Activated CD4-positive, alpha-beta T cell treated with anti-CD3 and anti-CD28 coated beads, Interleukin-2, amount 10 ng/mL, durations not matched to agents 24 days and 14 days (primary cell): ENCODE measurements around the gene UTP18. TPM values are rescaled to one million over a fixed set of nuclear protein-coding genes. Genes with fewer than 3 reads are reported as not detected.
"Not testable (repeated sequence)": the region's sequence is repeated elsewhere in the genome, so short reads cannot be mapped to it uniquely, and the experiment has no call there.

Source experiments
- DNase-seq: peaks from one replicate; pipeline ENCODE4 v3.0.0; 2022
- H3K27ac Mint-ChIP-seq: one replicate; pipeline ENCODE4 v1.8.0; 2022; ENCODE audit warnings: mild to moderate bottlenecking, mixed read lengths
- H3K27me3 Mint-ChIP-seq: one replicate; pipeline ENCODE4 v1.8.0; 2022; ENCODE audit warnings: mixed read lengths
- H3K36me3 Mint-ChIP-seq: one replicate; pipeline ENCODE4 v1.8.0; 2022; ENCODE audit warnings: low read depth, mild to moderate bottlenecking, mixed read lengths
- H3K4me1 Mint-ChIP-seq: one replicate; pipeline ENCODE4 v1.8.0; 2021; ENCODE audit warnings: mixed read lengths
- H3K4me3 Mint-ChIP-seq: one replicate; pipeline ENCODE4 v1.8.0; 2022; ENCODE audit warnings: mild to moderate bottlenecking, moderate library complexity, mixed read lengths
- H3K9me3 Mint-ChIP-seq: one replicate; pipeline ENCODE4 v1.8.0; 2021; ENCODE audit warnings: mixed read lengths
- intact Hi-C: fragments of 100-400 bp; cut with micrococcal nuclease; formaldehyde crosslinking; loops from one replicate; pipeline ENCODE4 v1.15.1; 2023
- total RNA-seq: library from RNA; stranded (reverse); gene quantifications from 2 replicates; pipeline ENCODE4 v1.2.3, GENCODE V29; 2022

Gene UTP18
- total RNA-seq, 1 donor from 2014 or later, result 79.9 TPM

GRCh38 chr17:51330861-51331503 lies 70.6 kb downstream of the UTP18 start:
- DNase-seq, H3K9me3 Mint-ChIP-seq, H3K36me3 Mint-ChIP-seq, H3K4me3 Mint-ChIP-seq, intact Hi-C loops, H3K27ac Mint-ChIP-seq, H3K4me1 Mint-ChIP-seq: not testable (repeated sequence)
- peaks cover 11% of the 10 kb centered on the region for H3K27me3 Mint-ChIP-seq

- peaks cover 6% of the 10 kb centered on the region for H3K27me3 Mint-ChIP-seq
- DNase-seq, result no peak
- no peak overlapping the region for H3K4me3 Mint-ChIP-seq
- no peaks in the 10 kb centered on the region for H3K9me3 Mint-ChIP-seq
- no peaks in the 10 kb centered on the region for H3K36me3 Mint-ChIP-seq
- H3K4me1 Mint-ChIP-seq, result no peaks in the 10 kb centered on the region
- intact Hi-C loops, result no loop called here
- no peak overlapping the region for H3K27ac Mint-ChIP-seq
These were observed 74.8 kb downstream of the UTP18 start for GRCh38 chr17:51335006-51335590.

DNA sequence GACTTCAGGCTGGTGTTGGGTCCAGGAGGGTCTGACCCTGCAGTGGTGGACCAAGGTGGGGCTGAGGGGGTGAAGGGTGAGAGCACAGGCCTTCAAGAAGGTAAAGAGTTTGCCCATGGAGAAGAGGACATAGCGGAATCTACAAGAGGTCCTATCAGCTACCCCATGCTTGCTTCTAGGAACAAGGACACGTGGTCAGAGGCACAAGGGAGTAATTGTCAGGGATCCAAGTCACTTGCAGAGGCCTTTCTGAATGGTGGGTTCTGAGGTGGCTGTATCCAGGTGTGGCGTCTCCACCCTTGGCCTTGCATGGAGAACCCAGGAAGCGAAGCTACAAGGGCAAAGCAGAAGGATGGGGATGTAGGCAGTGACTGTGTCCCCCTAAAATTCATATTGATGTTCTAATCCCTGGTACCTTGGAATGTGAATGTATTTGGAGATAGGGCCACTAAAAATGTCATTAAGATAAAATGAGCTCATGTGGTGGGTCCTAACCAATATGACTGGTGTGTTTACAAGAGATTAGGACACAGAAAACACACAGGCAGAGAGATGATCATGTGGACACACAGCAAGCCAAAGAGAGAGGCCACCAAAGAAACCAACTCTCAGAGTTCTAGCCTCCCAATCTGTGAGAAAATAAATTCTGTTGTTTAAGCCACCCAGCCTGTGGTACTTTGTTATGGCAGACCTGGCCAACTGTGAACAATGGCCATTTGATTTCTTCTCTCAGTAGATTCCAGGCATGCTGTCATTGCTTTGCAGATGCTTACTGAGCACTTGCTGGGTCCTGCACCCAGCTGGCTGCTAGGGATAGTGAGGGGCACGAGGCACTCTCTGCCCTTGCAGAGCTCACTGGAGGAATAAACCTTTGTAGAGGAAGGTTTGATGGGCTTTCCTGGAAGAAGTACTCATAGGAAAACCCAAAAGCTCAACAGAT lies 75.8 kb downstream of the UTP18 start:
- no peak for DNase-seq
- H3K27ac Mint-ChIP-seq, result no peak overlapping the region
- no peaks in the 10 kb centered on the region for H3K9me3 Mint-ChIP-seq
- no peak overlapping the region for H3K4me3 Mint-ChIP-seq
- H3K27me3 Mint-ChIP-seq, result peaks cover 9% of the 10 kb centered on the region
- intact Hi-C loops, result no loop called here
- H3K36me3 Mint-ChIP-seq, result no peaks in the 10 kb centered on the region
- H3K4me1 Mint-ChIP-seq, result no peaks in the 10 kb centered on the region

DNA sequence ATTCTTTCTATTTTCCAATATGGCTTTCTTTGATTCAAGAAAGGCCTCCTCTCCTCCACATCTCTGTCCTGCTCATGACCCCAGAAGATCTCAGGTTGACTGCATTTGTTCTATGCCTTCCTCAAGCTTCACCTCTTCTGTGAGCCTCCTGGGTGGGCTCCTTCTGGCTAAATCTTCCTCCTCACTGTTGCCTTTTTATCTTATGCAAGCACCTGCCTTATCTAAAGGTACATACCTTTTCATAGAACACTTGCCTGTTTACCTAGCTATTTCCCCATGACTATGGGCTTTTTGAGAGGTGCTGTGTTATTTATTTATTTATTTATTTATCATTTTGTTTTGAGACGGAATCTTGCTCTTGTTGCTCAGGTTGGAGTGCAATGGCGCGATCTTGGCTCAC lies 81.1 kb downstream of the UTP18 start:
- H3K4me1 Mint-ChIP-seq, result no peaks in the 10 kb centered on the region
- intact Hi-C loops, result no loop called here

GRCh38 chr17:51342257-51342656 lies 81.9 kb downstream of the UTP18 start:
- Mint-ChIP-seq H3K9me3 (no peaks in the 10 kb centered on the region), H3K27ac (no peak overlapping the region), H3K27me3 (peaks cover 17% of the 10 kb centered on the region), H3K4me3 (no peak overlapping the region), H3K4me1 (no peaks in the 10 kb centered on the region), H3K36me3 (no peaks in the 10 kb centered on the region)
- intact Hi-C loops, result no loop called here
- no peak for DNase-seq

More for the DNA sequence above, 81.1 kb downstream of the UTP18 start:
- no peak for DNase-seq
- no peak overlapping the region for H3K27ac Mint-ChIP-seq
- H3K27me3 Mint-ChIP-seq, result peaks cover 15% of the 10 kb centered on the region
- H3K36me3 Mint-ChIP-seq, result no peaks in the 10 kb centered on the region
- H3K4me3 Mint-ChIP-seq, result no peak overlapping the region
- H3K9me3 Mint-ChIP-seq, result no peaks in the 10 kb centered on the region

DNA sequence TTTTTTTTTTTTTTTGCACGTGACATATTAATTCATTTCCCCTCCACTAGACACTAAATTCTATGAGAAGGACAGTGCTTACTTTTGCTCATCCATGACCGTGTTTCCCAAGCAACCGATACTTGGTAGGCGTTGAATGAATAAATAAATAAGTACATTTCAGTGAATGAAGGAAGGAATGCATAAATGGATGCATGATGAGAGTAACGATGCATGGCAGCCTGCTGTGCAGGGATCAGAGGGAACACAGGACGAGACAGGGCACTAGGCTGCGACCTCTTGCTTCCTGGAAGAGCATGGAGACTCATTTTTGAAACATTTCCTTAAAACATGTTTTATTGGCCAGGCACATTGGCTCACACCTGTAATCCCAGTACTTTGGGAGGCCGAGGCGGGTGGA lies 84.2 kb downstream of the UTP18 start:
- H3K36me3 Mint-ChIP-seq, result no peaks in the 10 kb centered on the region
- intact Hi-C loops, result no loop called here
- no peaks in the 10 kb centered on the region for H3K4me1 Mint-ChIP-seq
- peaks cover 16% of the 10 kb centered on the region for H3K27me3 Mint-ChIP-seq
- no peak overlapping the region for H3K4me3 Mint-ChIP-seq
- no peaks in the 10 kb centered on the region for H3K9me3 Mint-ChIP-seq
- no peak for DNase-seq
- H3K27ac Mint-ChIP-seq, result no peak overlapping the region

DNA sequence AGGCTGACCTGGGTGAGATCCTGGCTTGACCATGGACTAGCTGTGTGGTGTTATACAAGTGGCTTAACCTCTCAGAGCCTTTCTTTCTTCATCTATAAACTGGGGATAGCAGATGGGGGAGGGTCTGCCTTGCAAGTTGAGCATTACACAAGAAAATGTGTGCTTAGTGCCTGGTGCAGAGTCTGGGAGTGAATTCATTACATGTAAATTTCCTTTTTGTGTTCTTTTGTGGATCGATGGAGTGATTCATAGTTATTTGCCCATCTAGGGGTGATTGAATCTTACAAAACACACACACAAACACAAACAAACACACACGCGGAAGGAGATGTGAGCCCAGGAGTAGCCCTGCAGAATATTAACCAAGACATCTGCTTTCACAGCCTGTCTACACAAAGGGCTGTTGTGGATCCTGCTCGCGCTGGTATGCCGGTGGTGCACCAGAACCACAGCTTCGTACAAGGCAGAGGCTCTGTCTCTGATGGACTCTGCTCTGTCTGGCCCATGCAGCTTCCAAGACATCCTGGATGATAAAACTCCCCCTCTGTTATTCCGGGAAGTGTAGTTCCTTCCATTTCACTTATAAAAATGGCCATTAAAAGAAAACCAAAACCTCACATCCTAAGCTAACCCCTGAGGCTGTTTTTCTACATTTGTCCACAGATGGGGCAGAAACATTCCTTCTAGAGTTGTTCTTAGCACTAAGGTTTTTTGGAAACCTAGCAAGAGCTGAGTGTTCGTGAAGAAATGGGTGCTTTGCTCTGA lies 86.1 kb downstream of the UTP18 start:
- Mint-ChIP-seq H3K27ac (no peak overlapping the region), H3K36me3 (no peaks in the 10 kb centered on the region), H3K27me3 (peaks cover 17% of the 10 kb centered on the region), H3K9me3 (no peaks in the 10 kb centered on the region), H3K4me3 (no peak overlapping the region), H3K4me1 (no peaks in the 10 kb centered on the region)
- intact Hi-C loops, result no loop called here
- no peak for DNase-seq

Other genes with a start within 250 kb of the UTP18 start
- 47.5 and 47.7 TPM in 2 replicates for gene SPAG9, start 139.7 kb upstream of the UTP18 start, total RNA-seq
- 447 and 455 TPM in 2 replicates for gene NME1, start 107.0 kb upstream of the UTP18 start, total RNA-seq
- 752 and 795 TPM in 2 replicates for gene NME2, start 94.1 kb upstream of the UTP18 start, total RNA-seq
- gene MBTD1, start 497 bp upstream of the UTP18 start, total RNA-seq, result 11.5 and 13.1 TPM in 2 replicates